Thyroid gland (tissue), 4 donors: ENCODE results near the gene TUBB4A.
"Not testable (repeated sequence)": the region's sequence is repeated elsewhere in the genome, so short reads cannot be mapped to it uniquely, and the experiment has no call there.

Experiments used
- CTCF ChIP-seq, 6 experiments: fragments of 200-600 bp in 3 of 6; fragments of 450-650 bp in 3 of 6; sonication (generic) in 3 of 6; IDR thresholded peaks; one replicate each; pipeline ENCODE4 v1.5.1; 2016 to 2019; ENCODE audit warnings: antibody characterized with exemption in 6 of 6, mild to moderate bottlenecking in 2 of 6, inconsistent platforms in 1 of 6, moderate library complexity in 1 of 6
- POLR2A ChIP-seq, 2 donors: fragments of 450-650 bp; IDR thresholded peaks; one replicate each; pipeline ENCODE4 v1.6.1; 2017; ENCODE audit warnings: antibody characterized with exemption in 2 of 2, mild to moderate bottlenecking in 2 of 2, moderate library complexity in 1 of 2

DNA sequence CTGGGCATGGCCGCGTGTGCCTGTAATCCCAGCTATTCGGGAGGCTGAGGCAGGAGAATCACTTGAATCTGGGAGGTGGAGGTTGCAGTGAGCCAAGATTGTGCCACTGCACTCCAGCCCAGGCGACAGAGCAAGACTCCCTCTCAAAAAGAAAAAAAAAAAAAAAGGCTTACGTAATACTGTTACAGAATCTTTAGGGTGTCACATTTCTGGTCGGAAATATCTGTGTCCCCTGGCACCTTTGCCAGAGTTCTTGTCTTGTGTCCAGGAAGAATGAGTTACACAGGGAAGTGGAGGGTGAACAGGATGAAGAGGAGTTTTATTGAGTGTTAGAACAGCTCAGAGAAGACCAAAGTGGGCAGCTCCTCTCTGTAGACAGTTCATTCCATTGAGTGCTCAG is 48.6 kb upstream of the TUBB4A start:
- TF ChIP-seq CTCF, POLR2A (IDR thresholded peaks at IDR 0.05): not testable (repeated sequence)
